Measurements from ENCODE around the gene CCN2.
A peak's percentile ranks its signal among the peaks of the same experiment; 100 is the strongest.
"Not testable (repeated sequence)": the region's sequence is repeated elsewhere in the genome, so short reads cannot be mapped to it uniquely, and the experiment has no call there.

The CCN2 gene

GRCh38 chr6:131945971-131946370 is 5.2 kb downstream of the CCN2 start:
- no peak for DNase-seq (ENCODE audit: low spot score)

GRCh38 chr6:131937703-131938631 is 13.2 kb downstream of the CCN2 start:
- DNase-seq (ENCODE audit: low spot score), result no peak

- no peak for DNase-seq (ENCODE audit: low spot score)
These were observed 13.9 kb downstream of the CCN2 start for GRCh38 chr6:131937226-131937625.

- DNase-seq (ENCODE audit: low spot score), result no peak
These were observed 15.0 kb downstream of the CCN2 start for GRCh38 chr6:131936156-131936555.

GRCh38 chr6:131931063-131931750 is 20.0 kb downstream of the CCN2 start:
- no peak for DNase-seq (ENCODE audit: low spot score)

GRCh38 chr6:131929976-131930375 is 21.2 kb downstream of the CCN2 start:
- DNase-seq (ENCODE audit: low spot score), result no peak

- DNase-seq (ENCODE audit: low spot score), result no peak
These were observed 21.9 kb downstream of the CCN2 start for GRCh38 chr6:131929264-131929663.

- peak; percentile 72 for DNase-seq (ENCODE audit: low spot score)
These were observed 26.2 kb downstream of the CCN2 start for GRCh38 chr6:131924881-131925474.

- DNase-seq (ENCODE audit: low spot score), result peak; percentile 26
These were observed 27.8 kb downstream of the CCN2 start for GRCh38 chr6:131923356-131923755.

- DNase-seq (ENCODE audit: low spot score), result no peak
These were observed 30.5 kb downstream of the CCN2 start for GRCh38 chr6:131920656-131921055.

- no peak for DNase-seq (ENCODE audit: low spot score)
These were observed 32.4 kb downstream of the CCN2 start for GRCh38 chr6:131918650-131919355.

- no peak for DNase-seq (ENCODE audit: low spot score)
These were observed 33.2 kb downstream of the CCN2 start for GRCh38 chr6:131917763-131918649.

GRCh38 chr6:131917318-131917717 is 33.9 kb downstream of the CCN2 start:
- DNase-seq (ENCODE audit: low spot score), result peak; percentile 26

GRCh38 chr6:131916847-131917246 is 34.3 kb downstream of the CCN2 start:
- DNase-seq (ENCODE audit: low spot score), result no peak

GRCh38 chr6:131916091-131916796 is 34.9 kb downstream of the CCN2 start:
- DNase-seq (ENCODE audit: low spot score), result not testable (repeated sequence)

GRCh38 chr6:131914967-131915751 is 36.0 kb downstream of the CCN2 start:
- peak; percentile 85 for DNase-seq (ENCODE audit: low spot score)

GRCh38 chr6:131914234-131914633 is 36.9 kb downstream of the CCN2 start:
- no peak for DNase-seq (ENCODE audit: low spot score)

- no peak for DNase-seq (ENCODE audit: low spot score)
These were observed 39.2 kb downstream of the CCN2 start for GRCh38 chr6:131911951-131912350.

- DNase-seq (ENCODE audit: low spot score), result no peak
These were observed 40.2 kb downstream of the CCN2 start for GRCh38 chr6:131910956-131911355.

GRCh38 chr6:131910219-131910589 is 41.0 kb downstream of the CCN2 start:
- DNase-seq (ENCODE audit: low spot score), result no peak
